Amniotic epithelial cell (primary cell): ENCODE measurements around the gene MT1X.
"Not testable (repeated sequence)": the region's sequence is repeated elsewhere in the genome, so short reads cannot be mapped to it uniquely, and the experiment has no call there.

Source experiments
- DNase-seq: peaks from one replicate; pipeline ENCODE4 v3.0.0-alpha.2; 2010; ENCODE audit warnings: low read depth

MT1X gene

DNA sequence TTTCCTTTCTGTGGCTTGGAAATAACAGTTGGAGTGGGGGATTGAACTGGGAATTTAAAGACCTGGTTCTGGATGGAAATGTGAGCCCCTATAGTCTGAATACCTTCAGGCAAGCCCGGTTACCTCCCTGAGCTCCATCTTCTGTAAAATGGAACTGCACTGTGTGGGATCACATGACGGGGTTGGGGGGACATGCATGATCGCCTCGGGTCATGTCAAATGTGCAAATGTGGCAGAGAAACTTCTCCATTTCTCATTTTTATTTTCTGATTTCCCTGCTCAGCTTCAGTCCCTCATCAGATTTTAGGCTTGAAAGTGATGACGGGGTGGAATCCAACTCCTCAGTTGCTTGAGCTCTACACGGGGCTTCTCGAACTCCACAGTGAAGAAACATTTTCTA, 29.1 kb upstream of the MT1X start:
- no peak for DNase-seq

DNA sequence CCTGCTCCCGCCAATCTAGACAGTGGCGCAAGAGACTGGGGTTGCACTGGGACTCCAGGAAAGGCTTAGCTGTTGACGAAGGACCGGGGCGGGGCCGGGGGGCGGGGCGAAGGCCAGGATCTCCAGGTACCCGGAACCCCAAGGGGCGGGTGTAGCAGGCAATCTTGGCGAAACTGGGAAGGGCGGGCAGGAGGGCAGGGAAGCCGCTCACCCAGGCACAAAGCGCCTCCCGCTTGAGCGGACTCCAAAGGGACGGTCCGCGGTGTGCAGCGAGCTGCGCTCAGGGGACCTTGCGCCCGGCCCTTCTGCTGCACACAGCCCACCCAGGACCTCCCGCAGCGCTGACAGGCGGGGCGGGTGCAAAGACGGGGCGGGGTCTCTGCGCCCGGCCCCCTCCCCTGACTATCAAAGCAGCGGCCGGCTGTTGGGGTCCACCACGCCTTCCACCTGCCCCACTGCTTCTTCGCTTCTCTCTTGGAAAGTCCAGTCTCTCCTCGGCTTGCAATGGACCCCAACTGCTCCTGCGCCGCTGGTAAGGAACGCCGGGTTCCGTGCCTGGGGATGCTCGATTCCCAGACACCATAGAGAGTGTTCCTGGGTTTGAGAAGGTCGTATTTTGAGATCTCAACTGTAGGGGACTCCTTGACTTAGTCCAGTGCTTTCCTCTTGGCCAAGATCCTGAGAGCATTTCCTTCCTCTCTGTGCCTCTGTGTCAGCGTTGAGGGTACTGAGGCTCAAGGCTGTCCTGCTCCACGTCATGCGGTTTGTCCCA, 24.5 kb upstream of the MT1X start, which contains the start of gene MT1F:
Gene MT1F, plus strand, starts transcription at position 405 of the 772 bp plus-strand sequence. Its CDS starts 100 bp downstream, at position 505.
- peak; percentile 33 for DNase-seq

DNA sequence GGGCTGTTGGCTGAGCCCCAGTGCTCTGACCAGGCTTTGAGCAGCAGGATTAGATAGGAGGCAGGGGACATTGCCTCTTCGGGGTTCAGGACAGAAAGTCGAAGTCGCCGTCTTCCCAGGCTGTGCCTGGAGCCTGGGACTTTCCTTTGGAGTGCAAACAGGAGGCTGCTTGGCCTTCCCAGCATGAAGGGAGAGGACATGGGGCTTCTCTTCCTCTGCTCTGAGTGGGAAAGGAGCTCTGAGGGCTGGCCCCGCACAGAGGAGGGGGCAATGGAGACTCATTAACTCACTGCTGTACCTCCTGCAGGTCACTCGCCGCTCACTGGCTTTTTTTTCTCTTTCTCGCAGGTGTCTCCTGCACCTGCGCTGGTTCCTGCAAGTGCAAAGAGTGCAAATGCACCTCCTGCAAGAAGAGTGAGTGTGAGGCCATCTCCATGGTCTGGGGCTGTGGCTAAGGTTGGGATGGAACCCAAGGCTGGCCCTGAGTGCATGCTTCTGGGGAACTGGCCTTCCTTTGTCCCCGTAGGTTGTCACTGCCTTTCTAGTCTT, 23.9 kb upstream of the MT1X start:
- no peak for DNase-seq

DNA sequence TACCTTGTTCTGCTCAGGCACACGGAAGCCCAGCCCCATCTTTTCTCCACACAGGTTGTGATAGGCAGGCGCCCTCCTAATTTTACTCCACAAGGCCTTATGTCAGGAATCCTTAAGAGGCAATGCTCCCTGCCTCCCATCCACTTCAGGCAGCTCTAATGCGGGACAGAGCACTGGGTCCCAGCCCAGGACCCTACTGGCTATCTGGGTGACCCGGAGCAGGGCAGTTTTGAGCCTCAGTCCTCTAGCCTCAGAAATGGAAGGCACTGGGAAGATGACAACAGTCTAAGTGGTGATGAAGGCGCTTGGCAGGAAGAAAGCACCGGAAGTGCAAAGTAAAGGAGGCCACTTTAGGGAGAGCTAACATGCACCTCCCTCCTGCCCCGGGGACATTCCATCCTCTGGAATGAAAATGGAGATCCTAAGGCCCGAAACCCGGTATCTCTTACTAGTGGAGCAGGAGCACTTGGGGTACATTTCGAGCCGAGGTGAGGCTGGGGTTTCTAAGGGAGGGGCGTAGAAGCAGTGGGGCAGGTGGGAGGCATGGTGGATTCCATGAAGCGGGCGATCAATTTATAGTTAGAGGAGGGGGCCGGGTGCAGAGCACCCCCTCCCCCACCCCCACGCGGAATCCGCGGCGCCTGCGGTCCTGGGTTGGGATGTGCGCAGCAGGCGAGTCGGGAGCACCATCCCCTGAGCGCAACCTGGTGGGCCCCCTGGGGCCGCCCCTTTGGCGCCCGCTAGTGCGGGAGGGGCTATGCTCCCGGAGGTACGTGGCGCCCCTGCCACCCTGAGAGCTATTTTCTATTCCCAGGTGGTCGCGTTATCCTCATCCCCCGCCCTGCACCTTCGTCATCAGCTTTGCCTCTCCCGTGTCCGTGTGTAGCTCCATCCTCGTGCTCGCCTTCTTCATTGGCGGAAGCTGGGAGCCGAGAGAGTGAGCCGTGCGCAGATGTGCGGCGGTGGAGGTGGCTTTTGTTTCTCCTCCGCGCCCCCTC, 19.6 kb upstream of the MT1X start:
- no peak for DNase-seq

DNA sequence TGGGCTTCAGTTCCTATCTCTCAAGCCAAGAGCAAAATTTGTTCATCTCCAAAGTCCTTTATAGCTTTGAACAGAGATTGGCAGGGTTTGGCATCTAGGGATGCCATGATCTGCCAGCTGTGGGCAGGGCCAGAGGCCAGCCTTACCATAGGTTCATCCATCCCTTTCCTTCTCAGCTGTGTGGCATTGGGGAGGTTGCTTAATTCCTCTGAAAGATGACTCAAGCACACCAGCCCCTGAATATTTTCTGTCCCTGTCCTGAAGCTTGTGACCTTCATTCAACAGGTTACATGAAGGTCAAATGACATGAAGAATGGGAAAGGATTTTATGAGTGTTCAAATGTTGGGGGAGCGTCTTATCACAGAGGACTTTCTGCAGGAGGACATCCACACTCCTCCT, 17.8 kb upstream of the MT1X start:
- no peak for DNase-seq

DNA sequence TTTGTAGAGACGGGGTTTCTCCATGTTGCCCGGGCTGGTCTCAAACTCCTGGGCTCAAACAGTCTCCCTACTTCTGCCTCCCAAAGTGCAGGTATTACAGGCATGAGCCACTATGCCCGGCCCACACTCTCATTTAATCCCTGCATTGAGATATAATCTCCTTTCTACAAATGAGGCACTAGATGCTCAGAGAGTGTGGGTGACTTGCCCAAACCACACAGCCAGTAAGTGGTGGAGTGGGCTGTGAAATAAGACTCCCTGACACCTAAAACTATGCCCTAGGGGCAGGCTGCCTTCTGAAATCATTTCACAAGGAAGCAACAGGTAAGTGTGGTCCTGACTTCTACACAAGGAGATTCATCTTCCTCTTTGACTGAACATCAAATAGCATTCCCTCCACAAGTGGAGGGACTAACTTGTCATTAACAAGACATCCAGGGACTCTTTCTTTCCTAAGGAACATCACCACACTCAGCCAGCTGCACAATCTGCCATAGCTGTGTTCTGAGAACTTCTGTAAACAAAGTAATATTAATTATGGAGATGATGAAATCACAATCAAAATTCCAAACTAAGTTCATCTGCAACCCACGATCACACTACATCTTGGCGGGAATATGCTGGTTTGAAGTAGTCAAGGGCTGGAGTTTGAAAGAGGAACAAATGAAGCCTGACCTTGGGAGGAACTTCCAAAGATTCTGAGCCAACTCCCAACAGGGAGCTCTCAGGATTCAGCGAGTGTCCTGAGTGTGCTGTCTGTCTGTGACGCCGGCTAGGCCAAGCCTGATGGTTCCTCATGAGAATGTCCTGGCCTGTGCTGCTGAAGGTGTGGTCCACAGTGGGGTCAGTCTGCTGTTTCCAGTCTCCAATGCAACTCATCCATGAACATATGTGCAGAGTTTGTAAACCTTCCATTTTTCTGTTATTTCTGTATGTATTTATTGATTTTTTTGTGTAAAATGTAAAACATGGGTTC, 16.7 kb upstream of the MT1X start:
- DNase-seq: not testable (repeated sequence)

DNA sequence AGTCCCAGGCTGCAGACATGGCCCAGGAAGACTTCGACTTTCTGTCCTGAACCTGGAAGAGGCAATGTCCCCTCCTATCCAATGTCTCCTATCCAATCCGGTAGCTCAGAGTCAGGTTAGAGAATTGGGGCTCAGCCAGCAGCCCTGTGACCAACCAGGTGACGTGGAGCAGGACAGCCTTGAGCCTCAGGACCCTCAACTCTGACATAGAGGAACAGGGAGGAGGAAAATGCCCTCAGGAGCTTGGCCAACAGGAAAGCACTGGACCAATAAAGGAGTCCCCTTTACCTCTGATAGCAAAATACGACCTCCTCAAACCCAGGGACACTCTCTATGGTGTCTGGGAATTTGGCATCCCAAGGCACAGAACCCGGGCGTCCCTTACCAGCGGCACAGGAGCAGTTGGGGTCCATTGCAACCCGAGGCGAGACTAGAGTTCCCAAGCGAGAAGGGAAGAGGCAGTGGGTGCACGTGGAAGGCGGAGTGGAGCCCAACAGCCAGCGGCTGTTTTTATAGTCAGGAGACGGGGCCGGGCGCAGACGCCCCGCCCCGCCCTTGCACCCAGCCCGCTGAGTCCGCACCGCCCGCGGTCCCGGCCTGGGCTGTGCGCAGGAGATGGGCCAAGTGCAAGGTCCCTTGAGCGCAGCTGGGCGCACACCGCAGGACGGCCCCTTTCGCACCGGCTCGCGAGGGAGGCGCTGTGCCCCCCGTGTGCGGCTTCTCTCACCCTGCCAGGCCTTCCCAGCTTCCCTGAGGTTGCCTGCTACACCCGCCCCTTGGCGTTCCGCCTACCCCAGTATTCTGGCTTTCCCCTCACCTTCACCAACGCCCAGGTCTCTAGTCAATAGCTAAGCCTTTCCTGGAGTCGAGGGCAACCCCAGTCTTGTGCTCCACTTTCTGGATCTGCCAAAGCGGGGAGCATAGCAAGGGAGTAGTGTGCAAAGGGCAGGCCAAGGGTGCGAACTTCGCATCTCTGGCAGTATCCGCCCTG, 14.4 kb upstream of the MT1X start, which contains the start of gene MT1G:
Gene MT1G, minus strand, starts transcription at position 485 of the 991 bp plus-strand sequence. Its CDS starts 72 bp downstream, at position 413.
- peak; percentile 19 for DNase-seq

DNA sequence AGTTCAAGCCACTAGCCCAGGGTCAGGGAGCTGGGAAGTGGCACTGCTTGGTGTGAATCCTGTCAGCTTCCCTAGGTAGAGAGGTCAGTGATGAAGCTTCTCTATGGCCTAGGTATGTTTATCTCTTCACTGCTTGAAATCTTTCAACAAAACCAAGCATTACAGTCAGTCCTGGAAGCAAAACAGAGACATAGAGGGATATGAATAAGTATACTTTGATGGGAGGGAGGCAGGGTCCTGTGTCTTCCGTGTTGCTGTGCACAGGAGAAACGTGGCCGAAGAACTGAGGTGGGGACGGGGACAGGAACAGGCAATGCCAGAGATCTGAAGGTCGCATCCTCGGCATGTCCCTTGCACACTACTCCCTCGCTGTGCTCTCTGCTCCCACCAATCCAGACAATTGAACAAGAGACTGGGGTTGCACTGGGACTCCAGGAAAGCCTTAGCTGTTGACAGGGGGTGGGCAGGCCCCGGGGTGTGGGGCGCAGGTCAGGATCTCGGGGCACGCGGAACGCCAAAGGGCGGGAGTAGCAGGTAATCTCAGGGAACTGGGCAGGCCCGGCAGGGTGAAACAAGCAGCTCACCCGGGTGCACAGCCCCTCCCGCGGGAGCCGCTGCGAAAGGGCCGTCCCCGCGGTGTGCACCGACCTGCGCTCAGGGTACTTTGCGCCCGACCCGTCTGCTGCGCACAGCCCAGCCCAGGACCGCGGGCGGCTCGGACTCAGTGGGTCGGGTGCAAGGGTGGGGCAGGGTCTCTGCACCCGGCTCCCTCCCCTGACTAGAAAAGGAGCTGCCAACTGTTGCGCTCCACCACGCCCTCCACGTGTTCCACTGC, 13.0 kb upstream of the MT1X start, which contains the start of gene MT1H:
Gene MT1H, plus strand, starts transcription at position 810 of the 835 bp plus-strand sequence. CDS start 71 bp downstream, outside the sequence.
- no peak for DNase-seq

DNA sequence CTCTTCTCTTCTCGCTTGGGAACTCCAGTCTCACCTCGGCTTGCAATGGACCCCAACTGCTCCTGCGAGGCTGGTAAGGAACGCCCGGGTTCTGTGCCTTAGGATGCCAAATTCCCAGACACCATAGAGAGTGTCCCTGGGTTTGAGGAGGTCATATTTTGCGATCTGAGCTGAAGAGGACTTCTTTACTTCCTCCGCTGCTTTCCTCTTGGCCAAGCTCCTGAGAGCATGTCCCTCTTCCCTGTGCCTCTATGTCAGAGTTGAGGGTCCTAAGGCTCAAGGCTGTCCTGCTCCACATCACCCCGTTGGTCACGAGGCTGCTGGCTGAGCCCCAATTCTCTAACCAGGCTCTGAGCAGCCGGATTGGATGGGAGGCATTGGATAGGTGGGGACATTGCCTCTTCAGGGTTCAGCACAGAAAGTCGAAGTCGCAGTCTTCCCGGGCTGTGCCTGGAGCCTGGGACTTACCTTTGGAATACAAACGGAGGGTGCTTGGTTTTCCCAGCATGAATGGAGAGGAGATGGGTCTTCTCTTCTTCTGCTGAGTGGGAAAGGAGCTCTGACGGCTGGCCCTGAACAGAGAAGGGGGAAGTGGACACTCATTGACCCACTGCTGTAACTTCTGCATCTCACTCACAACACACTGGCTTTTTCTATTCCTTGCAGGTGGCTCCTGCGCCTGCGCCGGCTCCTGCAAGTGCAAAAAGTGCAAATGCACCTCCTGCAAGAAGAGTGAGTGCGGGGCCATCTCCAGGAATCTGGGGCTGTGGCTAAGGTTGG, 12.2 kb upstream of the MT1X start:
- DNase-seq: no peak

DNA sequence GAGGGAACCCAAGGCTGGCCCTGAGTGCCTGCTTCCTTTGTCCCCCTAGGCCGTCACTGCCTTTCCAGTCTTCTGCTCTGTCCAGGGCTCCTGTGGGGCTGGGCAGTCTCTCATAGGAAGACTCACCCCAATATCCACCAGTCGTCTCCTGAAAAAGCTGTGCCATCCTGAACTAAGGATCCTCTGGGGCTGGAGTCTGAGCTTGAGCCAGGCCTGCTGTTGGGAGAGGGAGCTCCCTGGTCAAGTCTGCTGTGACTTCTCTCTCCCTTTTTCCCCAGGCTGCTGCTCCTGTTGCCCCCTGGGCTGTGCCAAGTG, 11.7 kb upstream of the MT1X start:
- no peak for DNase-seq

DNA sequence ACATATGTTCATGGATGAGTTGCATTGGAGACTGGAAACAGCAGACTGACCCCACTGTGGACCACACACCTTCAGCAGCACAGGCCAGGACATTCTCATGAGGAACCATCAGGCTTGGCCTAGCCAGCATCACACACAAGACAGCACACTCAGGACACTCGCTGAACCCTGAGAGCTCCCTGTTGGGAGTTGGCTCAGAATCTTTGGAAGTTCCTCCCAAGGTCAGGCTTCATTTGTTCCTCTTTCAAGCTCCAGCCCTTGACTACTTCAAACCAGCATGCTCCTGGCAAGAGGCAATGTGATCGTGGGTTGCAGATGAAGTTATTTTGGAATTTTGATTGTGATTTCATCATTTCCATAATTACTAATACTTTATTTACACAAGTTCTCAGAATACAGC, 10.6 kb upstream of the MT1X start:
- DNase-seq: not testable (repeated sequence)

DNA sequence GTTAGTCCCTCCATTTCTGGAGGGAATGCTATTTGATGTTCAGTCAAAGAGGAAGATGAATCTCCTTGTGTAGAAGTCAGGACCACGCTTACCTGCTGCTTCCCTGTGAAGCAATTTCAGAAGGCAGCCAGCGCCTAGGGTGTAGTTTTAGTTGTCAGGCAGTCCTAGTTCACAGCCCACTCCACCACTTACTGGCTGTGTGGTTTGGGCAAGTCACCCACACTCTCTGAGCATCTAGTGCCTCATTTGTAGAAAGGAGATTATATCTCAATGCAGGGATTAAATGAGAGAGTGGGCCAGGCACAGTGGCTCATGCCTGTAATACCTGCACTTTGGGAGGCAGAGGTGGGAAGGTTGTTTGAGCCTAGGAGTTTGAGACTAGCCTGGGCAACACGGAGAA, 10.1 kb upstream of the MT1X start:
- DNase-seq: not testable (repeated sequence)

DNA sequence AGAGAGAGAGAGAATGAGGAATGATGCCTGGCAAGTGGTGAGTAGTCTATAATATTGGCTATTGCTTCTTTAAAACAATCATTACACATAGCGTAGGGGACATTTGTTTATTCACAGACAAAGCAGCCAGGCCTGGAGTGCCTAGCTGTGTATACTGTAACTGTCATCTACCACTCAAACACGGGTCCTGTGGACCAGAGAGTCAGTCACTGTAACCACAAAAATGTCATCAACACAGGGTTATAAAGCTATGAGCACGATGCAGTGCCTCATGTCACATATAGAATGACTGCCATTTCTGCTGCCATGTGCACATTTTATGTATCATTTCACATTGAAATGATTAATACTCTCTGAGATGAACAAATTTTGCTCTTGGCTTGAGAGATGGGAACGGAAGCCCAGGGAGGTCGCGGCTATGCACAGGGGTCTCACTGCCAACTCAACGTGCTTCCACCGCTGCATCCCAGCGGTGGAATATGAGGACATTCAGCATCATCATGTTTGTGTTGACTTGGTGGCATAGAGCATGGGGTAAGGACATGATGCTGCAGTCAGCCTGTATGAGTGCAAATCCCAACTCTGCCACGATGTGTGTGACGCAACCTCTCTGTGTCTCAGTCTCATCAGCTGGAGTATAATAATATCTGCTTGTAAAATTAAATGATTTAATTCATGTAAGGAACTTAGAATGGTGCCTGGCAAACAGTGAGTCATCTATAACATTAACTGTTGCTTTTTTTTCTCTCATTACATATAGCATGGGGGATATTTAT, 9.3 kb upstream of the MT1X start:
- DNase-seq: no peak

DNA sequence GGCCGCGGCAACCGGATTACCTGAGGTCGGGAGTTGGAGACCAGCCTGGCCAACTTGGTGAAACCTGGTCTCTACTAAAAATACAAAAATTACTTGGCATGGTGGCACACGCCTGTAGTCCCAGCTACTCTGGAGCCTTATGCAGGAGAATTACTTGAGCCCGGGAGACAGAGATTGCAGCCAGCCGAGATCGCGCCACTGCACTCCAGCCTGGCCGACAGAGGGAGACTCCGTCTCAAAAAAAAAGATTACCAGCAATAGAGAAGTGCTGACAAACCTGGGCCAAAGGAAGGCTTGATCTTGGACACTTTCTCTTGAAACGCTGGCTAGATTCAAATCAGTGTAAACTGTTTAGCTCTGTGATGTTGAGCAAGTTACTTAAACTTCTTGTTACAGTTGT, 8.3 kb upstream of the MT1X start:
- DNase-seq: peak; percentile 28

DNA sequence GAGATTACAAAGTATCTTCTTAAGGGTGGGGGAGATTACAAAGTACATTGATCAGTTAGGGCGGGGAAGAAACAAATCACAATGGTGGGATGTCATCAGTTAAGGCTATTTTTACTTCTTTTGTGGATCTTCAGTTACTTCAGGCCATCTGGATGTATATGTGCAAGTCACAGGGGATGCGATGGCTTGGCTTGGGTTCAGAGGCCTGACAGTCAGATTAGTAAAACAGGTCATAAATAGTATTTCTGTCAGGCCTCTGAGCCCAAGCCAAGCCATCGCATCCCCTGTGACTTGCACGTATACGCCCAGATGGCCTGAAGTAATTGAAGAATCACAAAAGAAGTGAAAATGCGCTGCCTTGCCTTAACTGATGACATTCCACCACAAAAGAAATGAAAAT, 7.7 kb upstream of the MT1X start:
- not testable (repeated sequence) for DNase-seq

DNA sequence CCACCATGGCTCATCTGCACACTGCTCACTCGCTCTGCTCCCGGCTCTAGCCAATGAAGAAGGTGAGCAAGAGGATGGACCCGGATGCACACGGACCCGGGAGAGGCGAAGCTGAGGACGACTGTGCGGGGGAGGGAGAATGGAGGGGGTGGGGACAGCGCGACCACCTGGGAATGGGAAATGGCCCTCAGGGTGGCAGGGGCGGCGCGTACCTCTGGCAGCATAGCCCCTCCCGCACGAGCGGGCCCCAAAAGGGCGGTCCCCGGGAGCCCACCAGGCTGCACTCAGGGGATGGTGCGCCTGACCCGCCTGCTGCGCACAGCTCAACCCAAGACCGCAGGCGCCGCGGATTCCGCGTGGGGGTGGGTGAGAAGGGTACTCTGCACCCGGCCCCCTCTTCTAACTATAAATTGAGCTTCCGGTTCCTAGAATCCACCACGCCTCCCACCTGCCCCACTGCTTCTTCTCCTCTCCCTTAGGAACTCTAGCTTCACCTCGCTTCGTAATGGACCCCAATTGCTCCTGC, 6.5 kb upstream of the MT1X start:
- no peak for DNase-seq

DNA sequence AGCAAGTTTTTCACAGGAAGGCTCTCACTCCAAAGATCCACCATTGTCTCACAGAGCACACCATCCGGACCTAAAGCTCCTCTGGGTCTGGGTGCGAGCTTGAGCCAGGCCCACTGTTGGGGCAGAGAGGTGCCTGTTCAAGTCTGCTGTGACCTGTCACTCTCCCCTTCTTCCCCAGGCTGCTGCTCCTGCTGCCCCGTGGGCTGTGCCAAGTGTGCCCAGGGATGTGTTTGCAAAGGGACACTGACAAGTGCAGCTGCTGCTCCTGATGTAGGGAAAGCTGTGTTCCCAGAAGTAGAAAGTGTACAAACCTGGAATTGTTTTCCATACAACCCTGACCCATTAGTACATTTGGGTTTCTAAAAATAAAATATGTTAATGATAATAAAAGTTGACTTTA, 4.8 kb upstream of the MT1X start:
- DNase-seq: no peak
